KMS-11 (cell line): ENCODE measurements around the gene ATXN7.

Experiments
- H2AFZ ChIP-seq: fragments of 200-600 bp; sonication (generic); 2 replicates; pipeline ENCODE4 v1.6.1; 2016; ENCODE audit warnings: antibody characterized with exemption, mixed run types, low read depth
- H3K27ac ChIP-seq: fragments of 200-600 bp; sonication (generic); 2 replicates; pipeline ENCODE4 v1.6.1; 2016; ENCODE audit warnings: mild to moderate bottlenecking, mixed run types
- H3K27me3 ChIP-seq: fragments of 200-600 bp; sonication (generic); 2 replicates; pipeline ENCODE4 v1.6.1; 2017; ENCODE audit warnings: mild to moderate bottlenecking, low read depth, mixed run types, moderate library complexity; ENCODE audit not compliant: insufficient read depth
- H3K36me3 ChIP-seq: fragments of 200-600 bp; sonication (generic); 2 replicates; pipeline ENCODE4 v1.6.1; 2017; ENCODE audit warnings: mild to moderate bottlenecking, mixed run types; ENCODE audit not compliant: insufficient read depth
- H3K4me1 ChIP-seq: fragments of 200-600 bp; sonication (generic); 2 replicates; pipeline ENCODE4 v1.6.1; 2016; ENCODE audit warnings: mild to moderate bottlenecking, low read depth, mixed run types; ENCODE audit not compliant: poor library complexity, severe bottlenecking
- H3K4me2 ChIP-seq: fragments of 200-600 bp; sonication (generic); 2 replicates; pipeline ENCODE4 v1.7.0; 2016; ENCODE audit warnings: mild to moderate bottlenecking, mixed run types
- H3K4me3 ChIP-seq: fragments of 200-600 bp; sonication (generic); IDR thresholded peaks from 2 replicates; pipeline ENCODE4 v1.6.1; 2017; ENCODE audit warnings: low read depth, low read length, mixed read lengths; ENCODE audit not compliant: insufficient read depth
- H3K79me2 ChIP-seq: fragments of 200-600 bp; sonication (generic); 2 replicates; pipeline ENCODE4 v1.6.1; 2016; ENCODE audit warnings: low read depth, mixed run types; ENCODE audit not compliant: insufficient read depth
- H3K9ac ChIP-seq: fragments of 200-600 bp; sonication (generic); 2 replicates; pipeline ENCODE4 v1.6.1; 2016; ENCODE audit warnings: mild to moderate bottlenecking, mixed run types
- H4K20me1 ChIP-seq: fragments of 200-600 bp; sonication (generic); 2 replicates; pipeline ENCODE4 v1.6.1; 2016; ENCODE audit warnings: mild to moderate bottlenecking, mixed run types; ENCODE audit not compliant: insufficient read depth
- TF ChIP-seq, protein P1 (sequence below): fragments of 200-600 bp; sonication (generic); conservative IDR thresholded peaks from 2 replicates; pipeline ENCODE4 v1.6.1; 2017; ENCODE audit warnings: low read depth, mild to moderate bottlenecking, antibody characterized with exemption, low read length, moderate library complexity, mixed read lengths

The ATXN7 gene

DNA sequence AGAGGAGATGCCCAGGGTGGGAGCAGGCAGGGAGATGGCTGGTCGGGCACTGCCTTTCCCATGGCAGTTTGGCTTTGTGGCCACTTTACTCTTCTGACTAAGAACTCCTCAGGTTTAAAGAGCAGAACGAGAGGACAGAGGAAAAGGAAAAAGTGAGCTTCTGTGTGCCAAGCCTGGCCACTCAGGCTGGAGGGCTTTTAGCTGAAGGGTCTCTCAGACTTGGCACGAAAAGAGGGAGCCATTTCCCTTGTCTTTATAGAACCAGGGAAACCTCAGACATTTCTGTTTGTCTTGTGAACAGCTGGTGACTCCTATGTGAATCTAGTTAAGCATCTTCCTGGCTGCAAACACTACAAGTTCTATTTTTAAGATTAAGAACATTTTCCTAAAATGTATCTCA lies 182.9 kb downstream of the ATXN7 start:
- H4K20me1 ChIP-seq: no peaks in the 10 kb centered on the region
- H3K4me1 ChIP-seq: no peaks in the 10 kb centered on the region
- no peak overlapping the region for H3K4me3 ChIP-seq
- no peaks in the 10 kb centered on the region for H3K36me3 ChIP-seq
- H3K9ac ChIP-seq: no peak overlapping the region
- H3K4me2 ChIP-seq: no peak overlapping the region
- H3K27ac ChIP-seq: no peak overlapping the region
- H3K79me2 ChIP-seq: no peaks in the 10 kb centered on the region
- no peaks in the 10 kb centered on the region for H3K27me3 ChIP-seq
- TF ChIP-seq, protein P1, sequence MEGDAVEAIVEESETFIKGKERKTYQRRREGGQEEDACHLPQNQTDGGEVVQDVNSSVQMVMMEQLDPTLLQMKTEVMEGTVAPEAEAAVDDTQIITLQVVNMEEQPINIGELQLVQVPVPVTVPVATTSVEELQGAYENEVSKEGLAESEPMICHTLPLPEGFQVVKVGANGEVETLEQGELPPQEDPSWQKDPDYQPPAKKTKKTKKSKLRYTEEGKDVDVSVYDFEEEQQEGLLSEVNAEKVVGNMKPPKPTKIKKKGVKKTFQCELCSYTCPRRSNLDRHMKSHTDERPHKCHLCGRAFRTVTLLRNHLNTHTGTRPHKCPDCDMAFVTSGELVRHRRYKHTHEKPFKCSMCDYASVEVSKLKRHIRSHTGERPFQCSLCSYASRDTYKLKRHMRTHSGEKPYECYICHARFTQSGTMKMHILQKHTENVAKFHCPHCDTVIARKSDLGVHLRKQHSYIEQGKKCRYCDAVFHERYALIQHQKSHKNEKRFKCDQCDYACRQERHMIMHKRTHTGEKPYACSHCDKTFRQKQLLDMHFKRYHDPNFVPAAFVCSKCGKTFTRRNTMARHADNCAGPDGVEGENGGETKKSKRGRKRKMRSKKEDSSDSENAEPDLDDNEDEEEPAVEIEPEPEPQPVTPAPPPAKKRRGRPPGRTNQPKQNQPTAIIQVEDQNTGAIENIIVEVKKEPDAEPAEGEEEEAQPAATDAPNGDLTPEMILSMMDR: no peak
- no peak overlapping the region for H2AFZ ChIP-seq

DNA sequence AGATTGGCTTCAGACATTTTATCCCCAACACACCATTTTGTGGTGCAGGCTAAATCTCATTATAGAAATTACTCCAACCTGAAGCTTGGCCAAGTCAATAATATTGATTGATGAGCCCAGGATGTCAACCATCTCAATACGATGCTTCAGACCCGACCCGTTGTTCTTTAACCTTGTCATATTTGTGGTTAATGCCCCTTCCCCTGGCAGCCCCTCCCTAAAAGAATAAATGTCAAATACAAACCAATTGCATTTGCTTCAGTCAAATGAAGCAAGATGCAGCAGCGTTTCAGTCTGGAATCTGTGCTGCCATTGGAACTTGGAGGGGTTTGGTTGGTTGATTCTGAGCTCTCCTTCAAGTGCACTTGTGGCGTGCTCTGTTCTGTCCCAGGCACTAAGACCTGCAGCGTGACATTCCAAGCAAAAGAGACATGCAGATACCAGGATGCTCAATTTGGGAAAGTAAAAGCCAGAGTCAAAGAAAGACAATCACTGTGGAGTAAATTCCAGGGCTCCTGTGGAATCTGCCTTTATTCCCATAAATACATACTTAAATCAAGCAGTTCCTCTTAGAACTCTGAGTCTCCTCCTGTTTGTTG lies 183.4 kb downstream of the ATXN7 start:
- Histone ChIP-seq H3K36me3 (no peaks in the 10 kb centered on the region), H4K20me1 (no peaks in the 10 kb centered on the region), H3K4me2 (no peak overlapping the region), H3K27ac (no peak overlapping the region), H3K4me3 (no peak overlapping the region), H3K79me2 (no peaks in the 10 kb centered on the region), H3K4me1 (no peaks in the 10 kb centered on the region), H3K9ac (no peak overlapping the region), H2AFZ (no peak overlapping the region), H3K27me3 (no peaks in the 10 kb centered on the region)
- TF ChIP-seq, protein P1: no peak

DNA sequence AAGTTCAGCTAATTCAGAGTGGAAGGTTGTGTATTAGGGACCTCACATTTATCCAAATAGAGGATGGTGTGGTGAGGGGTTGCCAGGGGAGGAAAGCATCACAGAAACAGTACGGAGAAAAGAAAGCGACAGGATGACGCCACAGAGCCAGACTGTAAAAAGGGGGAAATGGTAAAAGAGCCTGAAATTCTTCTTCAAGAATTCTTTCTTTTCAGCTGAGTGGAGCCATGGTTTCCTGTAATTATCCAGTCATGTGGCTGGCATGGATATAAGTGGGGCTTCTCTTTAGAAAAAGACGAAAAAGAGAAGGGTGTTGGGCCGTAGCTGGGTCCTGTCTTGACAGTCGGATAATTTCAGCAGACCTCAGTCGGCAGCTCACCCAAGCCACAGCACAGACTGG lies 184.1 kb downstream of the ATXN7 start:
- Histone ChIP-seq H3K27me3 (no peaks in the 10 kb centered on the region), H3K4me3 (no peak overlapping the region), H3K9ac (no peak overlapping the region), H4K20me1 (no peaks in the 10 kb centered on the region), H3K27ac (no peak overlapping the region), H3K4me2 (no peak overlapping the region), H3K36me3 (no peaks in the 10 kb centered on the region), H2AFZ (no peak overlapping the region), H3K4me1 (no peaks in the 10 kb centered on the region), H3K79me2 (no peaks in the 10 kb centered on the region)
- TF ChIP-seq, protein P1: no peak

DNA sequence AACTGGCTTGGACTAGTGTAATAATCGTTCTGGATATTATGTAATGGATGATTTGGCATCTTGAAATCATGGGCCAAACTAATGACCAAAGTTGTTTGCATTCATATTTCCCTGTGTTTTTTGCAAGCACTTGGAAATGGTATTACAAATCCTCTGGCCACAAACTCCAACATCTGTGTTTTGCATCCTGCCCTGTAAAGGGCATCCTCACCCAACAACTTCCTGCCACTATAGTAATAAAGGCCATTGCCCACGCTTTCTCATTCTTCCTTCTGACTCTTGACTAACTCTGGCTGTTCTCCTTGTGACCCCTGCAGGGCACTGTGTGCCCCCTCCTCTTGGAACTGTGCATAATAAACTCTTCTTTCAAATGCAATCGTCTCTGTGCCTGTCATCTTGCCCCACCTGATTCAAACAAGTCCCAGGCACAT lies 185.0 kb downstream of the ATXN7 start:
- no peaks in the 10 kb centered on the region for H3K79me2 ChIP-seq
- H2AFZ ChIP-seq: no peak overlapping the region
- H3K36me3 ChIP-seq: no peaks in the 10 kb centered on the region
- H3K9ac ChIP-seq: no peak overlapping the region
- TF ChIP-seq, protein P1: no peak
- H3K4me1 ChIP-seq: no peaks in the 10 kb centered on the region
- H3K27me3 ChIP-seq: no peaks in the 10 kb centered on the region
- H3K4me3 ChIP-seq: no peak overlapping the region
- no peak overlapping the region for H3K27ac ChIP-seq
- H4K20me1 ChIP-seq: no peaks in the 10 kb centered on the region
- H3K4me2 ChIP-seq: no peak overlapping the region
